Hematopoietic multipotent progenitor cell treated with erythropoietin and hydrocortisone succinate and interleukin-3 and kit ligand, for 15 days (in vitro differentiated cells): ENCODE data around the gene CLCN6.

Source experiments
- DNase-seq: peaks from one replicate; pipeline ENCODE4 v3.0.0-alpha.2; 2015; ENCODE audit warnings: low spot score

The CLCN6 gene

DNA sequence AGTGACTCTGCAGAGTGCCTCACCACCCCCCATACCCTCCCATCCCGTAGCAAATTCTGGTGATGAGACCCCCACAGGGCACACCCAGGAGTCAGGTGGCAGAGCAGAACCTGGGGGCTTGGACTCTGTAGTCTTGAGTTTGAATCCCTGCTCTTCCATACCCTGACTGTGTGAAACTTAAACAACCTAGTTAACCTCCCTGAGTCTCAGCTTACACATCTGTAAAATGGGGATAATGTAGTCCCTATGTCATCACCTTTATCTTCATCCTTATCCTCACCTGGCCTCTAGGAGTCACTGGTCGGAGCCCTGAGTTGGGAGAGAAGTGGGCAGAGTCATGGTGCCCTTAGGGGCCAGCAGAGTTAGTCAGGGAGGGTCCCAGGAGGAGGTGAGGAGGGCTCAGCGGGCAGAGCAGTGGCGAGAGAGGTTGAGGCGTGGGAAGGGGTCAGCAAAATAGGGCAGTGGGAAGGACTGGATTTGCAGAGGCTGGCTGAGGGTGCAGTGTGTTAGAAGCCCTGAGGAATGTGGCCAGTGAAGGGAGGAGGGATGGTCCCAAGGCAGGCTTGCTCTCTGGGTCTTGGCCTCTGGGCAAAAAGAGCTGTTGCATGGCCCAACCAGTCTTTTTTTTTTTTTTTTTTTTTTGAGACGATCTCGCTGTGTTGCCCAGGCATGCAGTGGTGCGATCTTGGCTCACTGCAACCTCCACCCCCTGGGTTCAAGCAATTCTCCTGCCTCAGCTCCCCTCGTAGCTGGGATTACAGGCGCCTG is 25.4 kb upstream of the CLCN6 start:
- no peak for DNase-seq

DNA sequence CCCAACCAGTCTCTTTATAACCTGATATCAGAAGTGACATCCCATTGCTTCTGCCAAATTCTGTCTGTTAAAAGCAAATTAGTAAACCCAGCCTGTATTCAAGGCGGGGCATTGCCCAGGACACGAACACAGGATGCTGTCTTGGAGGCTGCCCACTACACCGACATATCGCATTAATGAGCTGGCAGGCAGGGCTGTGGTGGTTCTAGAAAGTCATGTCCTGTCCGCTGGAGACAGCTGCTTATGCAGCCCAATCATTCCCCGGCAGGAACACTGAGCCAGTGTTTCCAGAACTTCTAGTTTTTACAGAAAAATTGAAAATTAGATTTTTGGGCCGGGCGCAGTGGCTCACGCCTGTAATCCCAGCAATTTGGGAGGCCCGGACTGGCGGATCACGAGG is 24.7 kb upstream of the CLCN6 start:
- no peak for DNase-seq

DNA sequence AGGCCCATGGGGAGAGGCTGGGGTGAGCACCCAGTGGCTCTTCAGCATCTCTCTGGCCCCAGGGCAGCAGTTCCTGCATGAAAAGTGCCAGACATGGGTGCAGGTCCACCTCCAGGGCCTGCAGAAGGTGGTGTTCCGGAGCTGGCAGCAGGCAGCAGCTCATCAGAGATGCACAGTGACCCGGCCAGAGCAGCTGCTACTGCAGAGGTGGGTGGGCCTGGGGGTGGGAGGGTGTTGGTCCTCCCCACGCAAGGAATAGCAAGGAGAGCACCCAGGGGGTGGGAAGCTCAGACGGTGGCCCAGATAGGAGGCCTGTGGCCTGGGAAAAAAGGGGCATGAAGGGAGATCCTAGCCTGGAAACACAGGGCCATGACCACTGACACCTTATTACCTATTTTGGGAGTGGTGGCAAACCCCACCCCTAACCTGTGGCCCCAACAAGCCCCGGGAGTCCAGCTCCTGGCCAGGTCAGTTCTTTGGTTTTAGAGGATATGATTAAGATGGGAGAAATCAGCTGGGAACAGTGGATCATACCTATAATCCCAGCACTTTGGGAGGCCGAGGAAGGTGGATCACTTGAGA is 23.8 kb upstream of the CLCN6 start:
- no peak for DNase-seq

DNA sequence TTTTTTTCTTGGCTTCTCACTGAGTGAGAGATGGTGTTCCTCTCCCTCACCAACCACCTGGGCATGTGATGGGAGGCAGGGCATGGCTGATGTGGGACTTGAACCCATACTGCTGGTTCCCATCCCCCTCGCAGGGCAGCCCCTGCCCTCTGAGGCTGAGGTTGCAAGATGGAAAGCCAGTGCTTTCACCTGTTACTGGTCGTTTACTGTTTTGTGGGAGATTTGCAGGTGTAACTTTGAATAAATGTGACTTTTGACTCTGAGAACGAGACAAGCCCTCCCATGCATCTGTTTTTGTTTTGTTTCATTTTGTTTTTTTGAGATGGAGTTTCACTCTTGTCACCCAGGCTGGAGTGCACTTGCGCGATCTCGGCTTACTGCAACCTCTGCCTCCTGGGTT is 22.4 kb upstream of the CLCN6 start:
- no peak for DNase-seq

DNA sequence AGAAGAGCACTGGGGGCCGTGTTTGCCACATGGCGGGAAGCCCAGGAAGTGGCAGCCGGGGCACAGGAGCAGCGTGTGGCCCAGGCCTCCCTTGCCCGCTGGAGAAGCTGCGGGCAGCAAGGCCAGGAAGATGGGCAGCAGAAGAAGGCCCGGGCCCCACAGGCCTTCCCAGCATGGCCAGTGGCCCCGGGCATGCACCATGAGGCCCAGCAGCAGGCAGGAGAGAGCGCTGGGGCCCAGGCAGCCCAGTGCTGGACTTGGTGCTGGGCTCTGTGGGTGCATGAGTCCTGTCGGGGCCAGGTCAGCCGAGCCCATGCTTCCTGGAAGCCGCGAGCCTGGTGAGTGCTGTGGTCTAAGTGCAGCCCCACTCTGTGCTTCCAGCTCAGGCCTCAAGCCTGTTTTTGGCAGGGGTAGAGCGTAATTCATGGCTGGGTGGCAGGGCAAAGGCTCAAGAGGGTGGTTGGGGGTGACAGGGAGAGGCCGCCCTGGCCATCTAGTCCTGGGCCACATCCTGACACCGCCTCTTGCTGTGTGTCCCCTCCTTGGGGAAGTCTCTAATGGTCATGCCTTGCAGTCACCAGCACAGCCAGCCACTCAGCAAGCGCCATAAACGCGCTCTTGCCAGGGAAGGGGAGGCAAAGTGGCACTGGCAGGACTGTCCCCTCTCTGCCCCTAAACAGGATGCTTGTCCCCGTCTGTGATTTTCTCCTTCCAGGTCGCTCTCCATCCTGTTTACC is 21.6 kb upstream of the CLCN6 start:
- no peak for DNase-seq

DNA sequence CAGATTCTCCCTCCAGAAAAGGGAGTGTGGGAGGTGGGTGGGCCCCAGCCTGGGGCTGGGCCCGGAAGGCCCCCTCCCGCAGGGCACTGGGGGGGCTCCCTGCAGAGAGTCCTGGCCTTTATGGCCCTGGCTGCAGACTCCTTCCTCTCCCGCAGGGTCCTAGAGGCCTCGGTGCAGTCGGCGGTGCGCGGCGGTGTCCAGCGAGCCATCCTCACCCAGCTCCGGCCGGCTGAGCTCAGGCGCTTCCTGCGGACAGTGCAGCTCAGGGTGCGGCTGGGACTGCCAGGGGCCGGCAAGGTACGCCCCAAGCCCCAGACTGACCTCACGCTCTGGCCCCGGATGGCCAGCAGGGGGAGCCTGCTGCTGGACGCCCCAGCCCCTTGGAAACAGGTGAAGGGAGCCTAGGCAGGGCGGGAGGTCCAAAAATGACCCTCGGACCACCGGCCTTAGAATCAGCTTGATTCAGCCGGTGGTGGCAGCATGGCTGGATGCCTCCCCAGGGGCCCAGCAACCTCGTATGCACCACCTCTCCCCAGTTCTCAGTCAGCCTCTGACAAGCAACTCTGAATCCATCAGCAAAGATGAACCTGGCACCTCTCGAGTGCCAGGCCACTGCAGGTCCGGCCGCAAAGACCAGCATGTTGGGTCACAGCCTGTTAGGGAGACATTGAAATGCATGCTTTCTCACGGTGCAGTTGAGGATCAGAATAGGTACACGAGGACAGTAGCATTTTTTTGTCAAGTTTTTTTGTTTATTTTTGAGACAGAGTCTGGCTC is 20.8 kb upstream of the CLCN6 start:
- DNase-seq = peak; percentile 62

DNA sequence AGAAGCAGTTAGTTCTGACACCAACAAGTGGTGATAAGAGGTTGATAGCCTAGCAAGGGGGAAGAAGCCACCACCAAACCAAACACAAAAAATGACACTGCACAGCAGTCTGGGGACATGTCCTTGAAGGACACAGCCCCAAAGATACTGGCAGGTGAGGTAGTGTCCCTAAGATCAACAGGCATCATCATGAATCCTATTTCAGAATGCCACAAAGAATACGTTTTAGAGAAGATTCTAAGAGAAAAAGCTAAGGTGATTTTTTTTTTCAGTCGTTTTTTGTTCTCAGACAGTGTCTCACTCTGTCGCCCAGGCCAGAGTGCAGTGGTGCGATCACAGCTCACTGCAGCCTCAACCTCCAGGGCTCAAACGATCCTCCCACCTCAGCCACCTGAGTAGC is 19.8 kb upstream of the CLCN6 start:
- no peak for DNase-seq

DNA sequence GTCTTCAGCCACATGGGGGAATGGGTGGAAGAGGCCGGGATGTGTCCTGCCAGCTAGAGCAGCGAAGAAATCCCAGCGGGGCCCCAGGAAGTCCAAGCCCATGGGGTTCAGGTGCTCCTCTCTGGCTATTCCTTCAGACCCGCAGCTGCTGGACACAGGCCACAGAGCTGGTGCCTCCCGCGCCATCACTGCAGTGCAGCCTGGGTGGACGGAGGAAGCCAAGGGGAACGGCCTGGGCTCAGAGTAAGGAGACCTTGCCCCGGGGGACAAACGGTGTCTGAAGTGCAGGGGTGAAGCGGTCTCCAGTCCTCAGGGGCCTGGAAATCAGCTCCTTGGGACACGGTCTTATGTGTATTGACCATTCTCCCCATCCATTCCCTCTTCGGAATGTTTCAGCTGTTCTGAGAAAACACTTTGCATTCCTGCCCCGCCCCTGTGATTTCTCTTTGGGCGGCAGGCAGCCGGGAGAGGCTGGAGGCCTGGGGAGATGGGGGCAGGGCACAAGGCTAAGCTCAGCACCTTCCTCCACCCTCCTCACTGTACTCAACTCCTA is 18.7 kb upstream of the CLCN6 start:
- DNase-seq = no peak

DNA sequence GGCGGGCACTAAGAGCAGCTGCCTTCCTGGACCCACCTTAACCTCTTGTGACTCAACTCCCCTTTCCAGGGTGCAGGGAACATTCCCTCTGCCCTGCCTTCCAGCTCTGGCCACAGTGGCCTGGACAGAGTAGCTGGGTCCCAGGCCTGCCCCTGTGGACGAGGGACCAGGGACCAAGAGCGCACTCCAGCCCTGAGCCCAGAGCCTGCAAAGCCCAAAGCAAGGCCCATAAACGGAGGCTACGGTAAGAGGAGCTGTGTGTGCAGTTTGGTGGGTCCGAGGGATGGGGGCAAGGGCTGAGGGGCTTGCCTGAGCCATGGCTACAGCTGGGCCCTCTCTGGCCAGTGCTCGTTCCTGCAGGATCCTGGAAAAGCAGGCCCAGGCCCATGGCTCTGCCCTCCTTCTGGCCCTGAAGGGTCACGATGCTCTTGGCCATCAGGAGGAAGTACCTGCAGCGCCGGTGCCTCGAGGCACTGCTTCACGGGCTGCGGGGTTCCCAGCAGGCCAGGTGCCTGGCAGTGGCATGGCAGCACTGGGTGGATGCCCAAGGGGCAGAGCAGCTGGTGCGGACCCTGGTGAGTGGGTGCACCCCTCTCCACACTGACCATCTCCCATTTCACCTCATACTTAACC is 18.1 kb upstream of the CLCN6 start:
- no peak for DNase-seq

DNA sequence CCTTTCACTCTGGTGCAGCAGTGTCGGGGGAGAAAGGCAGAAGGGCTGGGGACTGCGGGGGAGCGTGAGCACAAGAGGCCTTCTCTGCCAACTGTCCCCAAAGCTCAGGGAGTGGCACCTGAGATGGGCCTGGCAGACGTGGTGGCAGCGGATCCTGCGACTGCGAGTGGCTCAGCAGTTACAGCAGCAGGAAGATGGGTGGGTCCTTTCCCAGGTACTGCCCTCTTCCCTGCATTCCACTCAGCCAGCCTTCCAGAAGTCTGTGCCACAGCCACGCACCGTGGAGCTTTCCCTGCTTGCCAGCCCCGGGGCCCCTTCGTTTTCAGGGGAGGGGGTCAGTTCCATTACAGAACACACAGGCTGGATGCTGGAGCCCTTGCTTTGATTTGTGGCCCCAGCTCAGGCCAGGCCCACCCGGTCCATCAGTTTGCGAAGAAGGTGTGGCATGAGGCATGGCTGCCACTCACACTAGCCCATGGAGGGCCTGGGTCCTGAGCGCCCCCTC is 17.4 kb upstream of the CLCN6 start:
- DNase-seq = no peak

DNA sequence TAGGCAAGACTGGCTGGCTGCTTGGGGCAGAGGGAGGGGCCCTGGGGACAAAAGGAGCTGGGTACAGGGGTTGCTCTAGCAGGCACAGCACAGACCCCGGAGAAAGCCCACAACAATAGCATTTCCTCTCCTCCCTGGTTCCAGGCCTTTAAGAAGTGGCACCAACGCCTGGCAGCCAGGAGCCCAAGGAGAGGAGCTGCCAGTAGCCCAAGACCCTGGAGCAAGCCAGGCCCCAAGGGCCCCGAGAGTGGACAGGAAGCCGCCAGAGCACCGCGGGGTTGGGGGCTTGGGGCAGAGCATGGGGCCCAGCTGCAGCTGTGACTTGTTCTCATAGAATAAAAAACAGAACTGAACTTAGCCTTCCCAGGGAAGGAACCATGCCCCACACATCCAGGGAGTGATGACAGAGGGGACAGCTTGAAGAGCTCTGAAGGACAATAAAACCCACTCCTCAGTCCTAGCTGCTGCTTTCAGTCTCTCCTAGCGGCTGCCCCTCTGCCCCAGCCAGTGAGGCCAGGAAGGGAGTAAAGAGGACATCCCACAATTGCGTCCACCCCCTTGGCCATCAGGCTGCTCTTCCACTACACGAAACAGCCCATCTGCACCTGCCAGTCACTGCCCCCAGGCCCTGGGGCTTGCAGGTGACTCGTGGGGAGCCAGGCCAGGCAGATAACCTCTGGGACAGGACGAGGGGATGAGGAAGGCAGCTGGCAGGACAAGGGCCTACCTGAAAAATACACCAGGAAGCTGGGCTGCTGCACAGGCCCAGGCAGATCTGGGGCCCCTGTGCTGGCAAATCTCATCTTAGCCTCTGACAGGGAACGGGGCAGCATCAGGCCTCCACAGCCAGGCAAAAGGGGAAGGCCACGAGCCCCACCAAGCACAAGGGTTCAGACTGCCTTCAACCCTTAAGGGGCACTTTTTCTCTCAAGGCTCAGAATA is 16.6 kb upstream of the CLCN6 start:
- no peak for DNase-seq

DNA sequence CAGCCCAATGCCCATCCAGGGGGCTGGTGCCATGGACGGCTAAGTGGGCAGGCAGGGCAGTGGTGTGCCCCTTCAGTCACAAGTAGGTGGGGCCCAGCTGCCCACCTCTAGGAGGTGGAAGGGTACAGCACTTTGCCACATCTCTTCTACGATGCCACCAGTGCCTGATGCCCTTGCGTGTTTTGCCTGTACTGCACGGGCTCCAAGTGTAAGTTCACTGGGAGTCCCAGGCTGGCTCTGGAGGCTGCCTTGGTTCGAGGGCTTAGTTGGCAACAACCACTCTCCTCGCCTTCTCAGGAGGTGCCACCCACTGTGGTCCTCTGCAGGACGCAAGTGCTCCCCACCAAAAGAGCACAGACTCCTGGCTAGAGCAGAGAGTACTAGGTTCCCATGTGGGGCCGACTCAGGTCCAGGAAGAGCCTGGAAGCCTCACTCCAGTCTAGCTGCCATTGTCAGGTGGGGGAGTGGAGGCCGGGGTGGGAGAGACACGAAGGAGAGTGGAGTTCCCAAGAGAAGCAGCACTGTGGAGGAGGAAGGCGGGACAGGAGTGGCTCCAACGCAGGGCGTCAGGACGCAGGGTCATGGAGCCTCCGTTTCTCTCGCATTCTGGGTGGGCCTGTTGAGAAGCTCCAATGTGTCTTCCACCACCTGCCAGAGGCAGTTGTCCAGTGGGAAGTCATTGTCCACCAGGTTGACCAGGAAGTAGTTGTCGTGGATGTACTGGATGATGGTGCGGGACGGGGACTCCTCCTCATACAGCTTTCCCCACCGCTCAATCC is 15.7 kb upstream of the CLCN6 start:
- DNase-seq = no peak

DNA sequence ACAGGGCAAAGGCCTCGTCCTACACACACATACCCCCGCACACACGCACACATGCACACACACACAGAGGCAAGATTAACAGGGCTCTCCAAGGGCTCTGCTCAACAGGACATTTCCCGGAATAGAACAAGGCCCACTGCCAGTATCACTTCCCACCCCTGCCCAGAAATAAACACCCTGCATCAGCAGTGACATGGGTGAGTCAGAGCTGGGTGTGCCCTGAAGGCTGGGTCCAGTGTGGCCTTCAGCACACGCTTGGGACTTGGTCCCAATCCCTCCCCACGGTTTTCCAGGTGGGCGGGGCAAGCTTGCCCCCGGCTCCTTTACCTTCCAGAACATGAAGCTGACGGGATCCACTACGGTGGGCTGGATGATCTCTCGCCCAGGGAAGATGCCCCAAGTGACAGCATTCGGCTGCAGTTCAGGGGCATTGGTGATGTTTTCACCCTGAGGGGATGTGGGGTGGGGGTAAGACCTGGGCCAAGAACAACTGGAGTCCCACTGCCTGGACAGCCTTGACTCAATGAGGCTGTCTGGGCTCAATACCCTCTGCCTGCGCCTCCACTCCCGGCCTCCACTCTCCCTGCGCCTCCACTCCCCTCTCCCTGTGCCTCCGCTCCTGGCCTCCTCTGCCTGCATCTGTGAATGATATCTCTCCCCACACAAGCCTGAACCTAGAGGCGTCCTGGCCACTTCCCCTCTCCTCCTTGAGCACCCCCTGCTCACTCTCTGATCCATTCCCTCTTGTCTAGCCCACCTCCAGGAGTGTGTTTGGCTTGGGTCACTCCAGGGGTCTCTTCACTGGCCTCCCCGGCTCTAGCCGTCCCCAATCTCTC is 14.9 kb upstream of the CLCN6 start:
- DNase-seq = peak; percentile 88

DNA sequence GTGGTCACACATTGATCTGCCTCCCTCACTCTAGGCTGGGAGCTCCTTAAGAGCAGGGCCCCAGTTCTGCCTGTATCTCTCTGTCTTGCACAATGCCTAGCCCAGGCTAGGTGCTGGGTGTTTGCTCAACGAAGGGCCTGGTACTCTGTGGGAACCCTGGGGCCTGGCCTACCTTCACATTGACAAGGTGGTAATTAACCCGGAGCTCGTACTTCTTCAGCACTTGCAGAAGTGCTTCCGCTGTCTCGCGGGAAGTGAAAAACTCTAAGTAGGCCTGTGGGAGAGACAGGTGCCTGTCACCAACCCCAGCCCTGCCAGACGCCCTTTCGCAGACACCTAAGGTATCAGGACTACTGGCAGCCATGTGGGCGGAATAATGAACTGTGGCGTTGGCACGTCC is 13.9 kb upstream of the CLCN6 start:
- DNase-seq = no peak

DNA sequence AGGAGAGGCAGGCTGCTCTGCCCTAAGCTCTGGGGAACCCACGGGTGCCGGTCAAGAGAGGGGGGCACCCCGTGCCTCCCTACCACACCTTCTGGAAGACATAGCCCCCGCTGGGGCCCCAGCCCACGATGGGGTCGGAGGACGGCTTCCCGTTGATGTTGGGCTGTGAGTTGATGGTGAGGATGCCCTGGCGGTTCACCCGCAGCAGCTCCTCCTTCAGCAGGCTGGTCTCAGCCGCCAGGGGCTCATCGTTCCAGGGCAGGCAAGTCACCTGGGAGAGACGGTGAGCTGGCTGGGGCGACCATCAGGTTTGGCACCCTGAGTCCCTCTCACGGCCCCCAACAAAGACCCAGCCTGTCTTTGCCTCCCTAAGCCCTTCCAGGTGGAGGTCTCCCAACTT is 12.2 kb upstream of the CLCN6 start:
- DNase-seq = no peak

DNA sequence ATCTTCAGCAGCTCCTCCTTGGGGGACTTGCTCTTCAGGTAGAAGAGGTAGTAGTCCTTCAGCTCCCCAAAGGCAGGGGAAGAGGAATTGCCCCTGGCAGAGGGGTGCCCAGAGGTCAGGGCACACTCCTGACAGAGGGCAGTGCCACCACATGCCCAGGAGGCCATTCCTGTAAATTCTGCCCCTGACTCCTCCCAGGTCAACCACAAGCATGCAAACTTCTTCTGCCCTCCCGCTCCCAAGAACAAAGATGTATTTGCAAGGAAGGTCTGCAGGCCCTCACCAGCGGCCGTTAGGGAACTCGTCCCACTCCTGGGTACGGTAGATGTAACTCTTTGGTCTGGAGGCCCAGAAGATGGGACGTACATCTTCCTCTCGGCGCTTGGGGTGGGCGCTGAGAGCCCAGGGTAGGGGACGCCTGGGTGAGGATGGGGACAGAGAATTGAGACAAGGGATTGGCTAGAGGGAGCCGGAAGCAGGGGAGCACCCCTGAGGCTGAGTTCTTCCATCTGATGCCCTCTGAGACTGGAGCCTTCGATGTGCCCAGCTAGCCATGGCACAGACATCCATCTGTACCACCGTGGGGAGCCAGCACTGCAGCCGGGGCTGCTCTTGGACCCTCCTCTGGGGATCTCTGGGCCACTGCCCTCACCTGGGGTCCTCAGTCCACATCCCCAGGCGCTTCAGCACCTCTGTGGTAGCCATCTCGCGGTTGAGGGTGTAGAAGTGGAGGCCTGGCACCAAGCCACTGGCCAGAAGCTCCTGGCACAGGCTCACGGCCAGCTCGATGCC is 11.3 kb upstream of the CLCN6 start:
- DNase-seq = no peak

DNA sequence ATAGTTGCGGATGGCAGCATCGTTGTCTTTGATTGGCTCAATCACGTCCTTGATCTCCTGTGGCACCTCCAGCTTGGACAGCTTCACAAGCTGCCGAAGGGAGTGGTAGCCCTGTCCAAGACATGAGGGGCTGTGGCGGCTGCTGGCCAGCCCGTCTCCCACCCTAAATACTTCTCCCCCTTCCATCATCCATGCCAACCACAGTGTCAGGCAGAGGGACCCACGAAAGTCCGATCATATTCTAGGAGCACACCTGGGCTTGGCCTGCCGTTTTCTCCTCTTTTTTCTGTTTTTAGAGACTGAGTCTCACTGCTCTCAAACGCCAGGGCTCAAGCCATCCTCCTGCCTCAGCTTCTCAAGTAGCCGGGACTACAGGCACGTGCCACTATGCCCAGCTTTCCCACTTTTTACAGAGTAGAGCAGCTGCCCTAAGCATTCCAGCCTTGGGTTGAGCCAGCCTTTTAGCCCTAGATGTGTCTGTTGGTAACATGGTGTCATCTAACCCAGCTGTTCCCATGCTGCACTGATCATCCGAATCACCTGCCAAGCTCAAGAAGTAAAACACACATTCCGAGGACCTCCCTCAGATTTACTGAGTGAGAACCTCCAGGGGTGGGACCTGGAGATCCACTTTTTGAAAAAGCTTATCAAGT is 10.6 kb upstream of the CLCN6 start:
- no peak for DNase-seq
